Placental pericyte (primary cell): ENCODE results near the gene NOXA1. TPM values are rescaled to one million over a fixed set of nuclear protein-coding genes. Genes with fewer than 3 reads are reported as not detected.

Source experiments
- total RNA-seq: library from RNA; depleted of rRNA; stranded (reverse); fragments of >200 nt; gene quantifications from 2 replicates; pipeline ENCODE4 v1.2.3, GENCODE V29; 2012

The NOXA1 gene
- 0.14 and 0.66 TPM in 2 replicates for total RNA-seq

GRCh38 chr9:137422604-137423513 is at the start of gene NOXA1, which contains the start of gene EXD3:
TSS of gene NOXA1 (plus strand) at chr9:137423393. CDS start at chr9:137423530, 137 bp downstream.
TSS of gene EXD3 (minus strand) at chr9:137423162. CDS start at chr9:137395357, 27,805 bp downstream.

GRCh38 chr9:137441289-137441934 is 18.2 kb downstream of the NOXA1 start, which contains the start of gene ENTPD8:
TSS of gene ENTPD8 (minus strand) at chr9:137441357. CDS start at chr9:137438285, 3,072 bp downstream.

GRCh38 chr9:137459152-137459600 is 36.0 kb downstream of the NOXA1 start, which contains the start of gene NSMF:
TSS of gene NSMF (minus strand) at chr9:137459334. CDS start at chr9:137459102, 232 bp downstream.

Other genes with a start within 250 kb of the NOXA1 start
- gene ANAPC2, start 234.8 kb upstream of the NOXA1 start, total RNA-seq, result 30.4 and 32.4 TPM in 2 replicates
- 75.5 and 82.3 TPM in 2 replicates for gene SSNA1, start 234.7 kb upstream of the NOXA1 start, total RNA-seq
- 9.9 and 14.9 TPM in 2 replicates for gene TPRN, start 222.7 kb upstream of the NOXA1 start, total RNA-seq
- gene TMEM203, start 217.7 kb upstream of the NOXA1 start, total RNA-seq, result 28.9 and 41.4 TPM in 2 replicates
- gene NDOR1, start 217.7 kb upstream of the NOXA1 start, total RNA-seq, result 10.1 and 15.3 TPM in 2 replicates
- gene RNF208, start 201.2 kb upstream of the NOXA1 start, total RNA-seq, result 0.22 and 0.43 TPM in 2 replicates
- gene CYSRT1, start 198.2 kb upstream of the NOXA1 start, total RNA-seq, result 0.14 and 0.66 TPM in 2 replicates
- gene RNF224, start 195.9 kb upstream of the NOXA1 start, total RNA-seq, result not detected in 2 replicates
- not detected in 2 replicates for gene SLC34A3, start 192.5 kb upstream of the NOXA1 start, total RNA-seq
- 93.4 and 509 TPM in 2 replicates for gene TUBB4B, start 182.1 kb upstream of the NOXA1 start, total RNA-seq
- not detected in 2 replicates for gene STPG3, start 172.1 kb upstream of the NOXA1 start, total RNA-seq
- gene NELFB, start 168.1 kb upstream of the NOXA1 start, total RNA-seq, result 44.2 and 74.0 TPM in 2 replicates
- 48.1 and 108 TPM in 2 replicates for gene TOR4A, start 145.7 kb upstream of the NOXA1 start, total RNA-seq
- gene NRARP, start 121.1 kb upstream of the NOXA1 start, total RNA-seq, result 0.43 TPM in 1 of 2 replicates, not detected in the other
- 5.4 and 8.3 TPM in 2 replicates for gene EXD3, start 231 bp upstream of the NOXA1 start, total RNA-seq
- not detected in 2 replicates for gene ENTPD8, start 18.0 kb downstream of the NOXA1 start, total RNA-seq
- 27.1 and 38.3 TPM in 2 replicates for gene NSMF, start 35.9 kb downstream of the NOXA1 start, total RNA-seq
- gene PNPLA7, start 127.0 kb downstream of the NOXA1 start, total RNA-seq, result 0.86 and 1.1 TPM in 2 replicates
- gene MRPL41, start 128.5 kb downstream of the NOXA1 start, total RNA-seq, result 28.2 and 36.4 TPM in 2 replicates
- 26.7 and 29.5 TPM in 2 replicates for gene DPH7, start 155.5 kb downstream of the NOXA1 start, total RNA-seq
- gene ZMYND19, start 167.1 kb downstream of the NOXA1 start, total RNA-seq, result 15.5 and 30.6 TPM in 2 replicates
- gene ARRDC1, start 182.3 kb downstream of the NOXA1 start, total RNA-seq, result 24.1 and 28.5 TPM in 2 replicates
- 42.2 and 66.9 TPM in 2 replicates for gene EHMT1, start 195.6 kb downstream of the NOXA1 start, total RNA-seq